ENCODE measurements around the gene MTPN.

GRCh38 chr7:135889823-135890222, 87.3 kb downstream of the MTPN start:
- TF ChIP-seq CTCF (IDR thresholded peaks at IDR 0.05; ENCODE audit: low read depth, low read length) (no peak), POLR2A (IDR thresholded peaks at IDR 0.05; ENCODE audit: extremely low read depth, insufficient read length) (no peak)
